RWPE2 (cell line): ENCODE results near the gene PGAP2.

Source experiments
- ATAC-seq: fragments of 200-7000 bp; cut with Tn5 transposase; 3 replicates; pipeline ENCODE4 v1.9.1; 2021; ENCODE audit warnings: low read depth
- DNase-seq: peaks from one replicate; pipeline ENCODE4 v3.0.0-alpha.2; 2020; ENCODE audit warnings: low spot score
- H3K27ac ChIP-seq: fragments of 450-650 bp; 2 replicates; pipeline ENCODE4 v1.5.1; 2017; ENCODE audit warnings: mild to moderate bottlenecking; ENCODE audit not compliant: poor library complexity, severe bottlenecking
- H3K27me3 ChIP-seq: fragments of 250-450 bp; sonication (Bioruptor Pico); 2 replicates; pipeline ENCODE4 v1.5.1; 2021; ENCODE audit warnings: mild to moderate bottlenecking, moderate library complexity; ENCODE audit not compliant: insufficient read depth, poor library complexity, severe bottlenecking
- H3K36me3 ChIP-seq: fragments of 250-450 bp; sonication (Bioruptor Pico); 2 replicates; pipeline ENCODE4 v1.5.1; 2020; ENCODE audit warnings: low read depth, mild to moderate bottlenecking, moderate library complexity
- H3K4me1 ChIP-seq: fragments of 250-450 bp; sonication (Bioruptor Pico); 2 replicates; pipeline ENCODE4 v1.5.1; 2021; ENCODE audit warnings: mild to moderate bottlenecking, moderate library complexity; ENCODE audit not compliant: insufficient read depth, poor library complexity, severe bottlenecking
- H3K4me3 ChIP-seq: fragments of 250-450 bp; sonication (Bioruptor Pico); 2 replicates; pipeline ENCODE4 v1.5.1; 2021; ENCODE audit warnings: mild to moderate bottlenecking, moderate library complexity; ENCODE audit not compliant: severe bottlenecking
- H3K9me3 ChIP-seq: fragments of 250-450 bp; sonication (Bioruptor Pico); 2 replicates; pipeline ENCODE4 v1.5.1; 2021; ENCODE audit warnings: mild to moderate bottlenecking, moderate library complexity; ENCODE audit not compliant: severe bottlenecking
- CTCF ChIP-seq: fragments of 450-650 bp; IDR thresholded peaks from one replicate; pipeline ENCODE4 v1.5.1; 2017; ENCODE audit warnings: mild to moderate bottlenecking, moderate library complexity; ENCODE audit not compliant: poor library complexity, severe bottlenecking

Gene PGAP2

GRCh38 chr11:3854660-3854976 lies 46.3 kb downstream of the PGAP2 start:
- ATAC-seq: peak; percentile 1; the same call in 1 of the 3 replicates
- TF ChIP-seq CTCF: no peak
- Histone ChIP-seq H3K27ac (peak overlapping the region; percentile 61), H3K27me3 (no peaks in the 10 kb centered on the region), H3K4me3 (peak overlapping the region; percentile 75), H3K36me3 (no peaks in the 10 kb centered on the region), H3K4me1 (no peaks in the 10 kb centered on the region), H3K9me3 (no peaks in the 10 kb centered on the region)
- no peak for DNase-seq

GRCh38 chr11:3854977-3855807 lies 46.8 kb downstream of the PGAP2 start, which contains the start of gene STIM1:
Gene STIM1, plus strand, starts transcription at chr11:3855664. Its CDS starts 607 bp downstream, at chr11:3856271.
- Histone ChIP-seq H3K4me1 (no peaks in the 10 kb centered on the region), H3K36me3 (no peaks in the 10 kb centered on the region), H3K4me3 (peak within 1 kb of the TSS; percentile 75), H3K9me3 (no peaks in the 10 kb centered on the region), H3K27me3 (no peaks in the 10 kb centered on the region), H3K27ac (peak within 1 kb of the TSS; percentile 61)
- peak; percentile 91 for DNase-seq
- TF ChIP-seq CTCF: peak; percentile 97
- peak; percentile 81 for ATAC-seq

DNA sequence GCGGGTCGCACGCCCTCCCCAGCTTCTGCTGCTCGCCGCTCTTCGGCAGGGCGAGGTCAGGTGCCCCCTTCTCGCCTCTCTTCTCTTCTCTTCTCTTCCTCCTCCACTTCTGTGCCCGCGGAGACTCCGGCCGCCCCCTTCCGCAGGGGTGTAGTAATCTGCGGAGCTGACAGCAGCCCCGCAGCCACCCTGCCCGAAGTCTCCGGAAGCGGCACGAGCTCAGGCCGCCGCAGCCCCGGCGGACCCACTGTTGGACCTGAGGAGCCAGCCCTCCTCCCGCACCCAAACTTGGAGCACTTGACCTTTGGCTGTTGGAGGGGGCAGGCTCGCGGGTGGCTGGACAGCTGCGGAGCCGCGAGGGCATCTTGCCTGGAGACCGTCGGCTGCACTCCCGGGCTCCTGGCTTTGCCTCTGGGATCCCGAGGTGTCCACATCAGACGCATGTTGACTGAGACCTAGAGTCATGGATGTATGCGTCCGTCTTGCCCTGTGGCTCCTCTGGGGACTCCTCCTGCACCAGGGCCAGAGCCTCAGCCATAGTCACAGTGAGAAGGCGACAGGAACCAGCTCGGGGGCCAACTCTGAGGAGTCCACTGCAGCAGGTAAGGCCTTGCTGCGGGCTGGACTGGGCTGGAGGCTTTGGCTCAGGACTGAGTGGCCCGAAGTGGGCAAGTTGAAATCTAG lies 47.6 kb downstream of the PGAP2 start:
- peak; percentile 64 for DNase-seq

DNA sequence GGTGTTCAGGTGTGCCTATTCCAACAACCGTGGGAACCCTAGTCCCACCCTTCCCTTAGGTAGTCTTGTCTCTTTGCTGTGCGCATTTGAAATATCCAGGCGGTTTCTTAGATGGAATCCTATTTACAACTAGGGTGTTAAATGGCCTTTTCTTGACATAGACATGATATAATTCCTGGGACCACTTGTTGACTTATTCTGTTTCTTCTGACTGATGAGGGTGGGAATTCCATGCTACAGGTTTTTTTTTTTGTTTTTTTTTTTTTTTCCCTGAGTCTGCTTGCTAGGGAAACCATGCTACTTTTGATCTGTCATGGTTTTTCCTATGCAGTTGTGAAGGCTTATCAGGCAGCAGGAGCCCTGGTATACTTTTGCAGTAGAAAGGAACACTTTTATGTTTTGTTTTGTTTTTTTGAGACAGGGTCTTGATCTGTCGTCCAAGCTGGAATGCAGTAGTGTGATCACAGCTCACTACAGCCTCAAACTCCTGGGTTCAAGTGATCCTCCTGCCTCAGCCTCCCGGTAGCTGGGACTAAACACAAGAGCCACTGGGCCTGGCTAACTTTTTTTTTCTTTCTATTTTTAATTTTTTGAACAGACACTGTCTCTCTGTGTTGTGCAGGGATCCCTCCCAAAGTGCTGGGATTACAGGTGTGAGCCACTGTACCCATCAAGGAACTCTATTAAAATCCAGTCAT lies 48.6 kb downstream of the PGAP2 start:
- no peaks in the 10 kb centered on the region for H3K27me3 ChIP-seq
- no peaks in the 10 kb centered on the region for H3K36me3 ChIP-seq
- ATAC-seq: no peak
- no peak overlapping the region for H3K27ac ChIP-seq
- no peak for TF ChIP-seq CTCF
- no peak for DNase-seq
- H3K4me1 ChIP-seq: no peaks in the 10 kb centered on the region
- H3K4me3 ChIP-seq: peak overlapping the region; percentile 75
- H3K9me3 ChIP-seq: no peaks in the 10 kb centered on the region

More for the DNA sequence above, 47.6 kb downstream of the PGAP2 start:
- peak overlapping the region; percentile 75 for H3K4me3 ChIP-seq
- H3K4me1 ChIP-seq: no peaks in the 10 kb centered on the region
- H3K36me3 ChIP-seq: no peaks in the 10 kb centered on the region
- peak overlapping the region; percentile 61 for H3K27ac ChIP-seq
- no peak for TF ChIP-seq CTCF
- no peaks in the 10 kb centered on the region for H3K27me3 ChIP-seq
- ATAC-seq: peak; percentile 47
- H3K9me3 ChIP-seq: no peaks in the 10 kb centered on the region
